SK-N-MC (cell line): Measurements from ENCODE around the gene PAX2.

Source experiments
- DNase-seq: peaks from one replicate; pipeline ENCODE4 v3.0.0-alpha.2; 2011; ENCODE audit warnings: low read depth, low spot score
- H3K27ac ChIP-seq: fragments of 200-600 bp; sonication (generic); 2 replicates; pipeline ENCODE4 v1.5.1; 2016; ENCODE audit warnings: mixed run types
- H3K36me3 ChIP-seq: fragments of 200-600 bp; sonication (generic); 2 replicates; pipeline ENCODE4 v1.6.1; 2017; ENCODE audit warnings: antibody characterized with exemption, low read length, mixed read lengths; ENCODE audit not compliant: insufficient read depth
- H3K4me3 ChIP-seq: fragments of 200-600 bp; sonication (generic); 2 replicates; pipeline ENCODE4 v1.5.1; 2016
- H3K9ac ChIP-seq: fragments of 200-600 bp; sonication (generic); 2 replicates; pipeline ENCODE4 v1.8.0; 2017; ENCODE audit warnings: mixed run types, mixed read lengths; ENCODE audit not compliant: insufficient read length
- H3K9me3 ChIP-seq: fragments of 200-600 bp; sonication (generic); 2 replicates; pipeline ENCODE4 v1.6.1; 2017; ENCODE audit warnings: low read depth, mild to moderate bottlenecking, antibody characterized with exemption, low read length, moderate library complexity, mixed read lengths
- EZH2 ChIP-seq: fragments of 200-600 bp; sonication (generic); IDR thresholded peaks from one replicate; pipeline ENCODE4 v1.6.1; 2017; ENCODE audit warnings: antibody characterized with exemption
- FOXP2 ChIP-seq: optimal IDR thresholded peaks from 2 replicates; pipeline ENCODE3; 2011; ENCODE audit warnings: mild to moderate bottlenecking, moderate library complexity; ENCODE audit not compliant: insufficient read depth; ENCODE audit errors: extremely low read length, control extremely low read depth
- POLR2AphosphoS5 ChIP-seq: IDR thresholded peaks from 2 replicates; pipeline ENCODE4 v1.6.1; 2012; ENCODE audit warnings: mild to moderate bottlenecking, low read depth, low read length, borderline replicate concordance

Gene PAX2

DNA sequence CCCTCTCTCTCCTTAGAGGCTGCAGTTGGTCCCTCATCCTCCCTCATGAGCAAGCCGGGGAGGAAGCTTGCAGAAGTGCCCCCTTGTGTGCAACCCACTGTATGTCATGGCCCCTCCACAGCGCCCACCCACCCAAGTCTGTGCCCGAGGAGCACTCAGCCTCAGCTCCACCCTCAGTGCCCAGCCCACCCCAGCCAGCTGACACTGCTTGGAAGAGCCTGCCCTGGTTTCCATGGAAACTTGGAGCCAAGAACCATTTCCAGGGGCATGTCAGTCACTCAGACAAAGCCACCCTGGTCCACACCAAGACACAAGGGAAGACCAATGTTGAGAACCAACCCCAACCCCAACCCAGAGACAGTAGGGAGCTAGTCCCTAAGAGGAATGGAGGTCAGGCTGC, 79.5 kb downstream of the PAX2 start:
- Histone ChIP-seq H3K9ac (no peak overlapping the region), H3K4me3 (no peak overlapping the region), H3K27ac (no peak overlapping the region), H3K36me3 (no peaks in the 10 kb centered on the region), H3K9me3 (no peaks in the 10 kb centered on the region)
- DNase-seq = no peak
- TF ChIP-seq POLR2AphosphoS5 (no peak), FOXP2 (no peak), EZH2 (no peak)

DNA sequence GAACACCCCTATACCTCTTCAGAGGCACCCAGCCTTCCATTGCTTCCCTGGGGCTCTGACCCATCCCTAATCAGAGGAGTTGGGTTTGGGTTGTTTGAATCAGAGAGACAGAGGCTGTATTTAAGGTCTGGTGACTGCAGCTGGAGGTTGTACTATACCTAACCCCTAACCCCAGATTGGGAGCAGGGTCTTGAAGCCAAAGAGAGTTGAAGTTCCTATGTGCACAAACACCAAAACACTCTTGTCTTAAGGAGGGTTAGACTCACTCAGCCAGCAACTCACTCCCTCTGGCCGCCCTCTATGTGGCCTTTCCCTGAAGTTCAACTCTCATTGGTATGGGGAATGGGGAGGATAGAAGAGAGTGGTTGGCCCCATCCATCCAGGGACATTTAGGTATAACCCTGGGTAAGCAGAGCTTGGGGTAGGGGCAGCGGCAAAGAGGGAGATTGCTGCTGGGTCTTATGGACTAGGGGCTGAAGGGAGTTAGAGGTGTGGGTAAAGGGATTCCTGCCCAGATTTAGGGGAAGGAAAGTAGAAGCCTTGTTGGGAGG, 80.0 kb downstream of the PAX2 start:
- Histone ChIP-seq H3K4me3 (no peak overlapping the region), H3K36me3 (no peaks in the 10 kb centered on the region), H3K9me3 (no peaks in the 10 kb centered on the region), H3K27ac (no peak overlapping the region), H3K9ac (no peak overlapping the region)
- DNase-seq = no peak
- TF ChIP-seq EZH2 = no peak
- TF ChIP-seq POLR2AphosphoS5 = no peak
- TF ChIP-seq FOXP2 = no peak

DNA sequence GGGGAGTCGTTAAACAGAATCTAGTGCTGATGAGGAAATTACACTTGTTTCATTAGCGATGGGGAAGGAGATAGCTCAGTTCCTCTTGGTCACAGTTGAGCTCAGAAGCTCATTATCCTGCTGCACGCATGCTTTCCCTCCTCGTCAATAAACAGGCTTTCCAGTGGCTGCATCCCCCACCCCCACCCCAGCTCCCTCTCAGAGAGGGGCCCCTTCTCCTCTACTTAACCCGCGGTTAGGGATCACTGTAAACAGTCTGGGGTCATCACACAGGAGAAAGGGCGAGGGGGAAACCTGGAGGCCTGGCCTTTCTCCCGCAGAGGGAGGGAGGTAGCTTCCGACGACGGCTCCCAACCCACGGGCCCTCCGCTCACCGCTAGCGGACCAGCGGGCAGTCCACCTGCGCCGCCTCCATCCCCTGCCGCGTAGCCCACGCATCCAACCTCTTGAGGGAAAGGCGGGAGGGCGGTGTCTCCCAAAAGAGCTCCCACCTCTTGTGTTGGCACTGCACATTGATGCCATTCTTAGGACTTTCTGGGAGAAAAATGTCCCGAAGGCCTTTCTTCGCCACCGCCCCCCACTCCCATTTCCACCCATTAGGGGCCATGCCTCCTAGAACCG, 80.8 kb downstream of the PAX2 start:
- Histone ChIP-seq H3K4me3 (no peak overlapping the region), H3K9me3 (no peaks in the 10 kb centered on the region), H3K36me3 (no peaks in the 10 kb centered on the region), H3K27ac (no peak overlapping the region), H3K9ac (no peak overlapping the region)
- no peak for DNase-seq
- TF ChIP-seq FOXP2 (no peak), POLR2AphosphoS5 (no peak), EZH2 (no peak)

DNA sequence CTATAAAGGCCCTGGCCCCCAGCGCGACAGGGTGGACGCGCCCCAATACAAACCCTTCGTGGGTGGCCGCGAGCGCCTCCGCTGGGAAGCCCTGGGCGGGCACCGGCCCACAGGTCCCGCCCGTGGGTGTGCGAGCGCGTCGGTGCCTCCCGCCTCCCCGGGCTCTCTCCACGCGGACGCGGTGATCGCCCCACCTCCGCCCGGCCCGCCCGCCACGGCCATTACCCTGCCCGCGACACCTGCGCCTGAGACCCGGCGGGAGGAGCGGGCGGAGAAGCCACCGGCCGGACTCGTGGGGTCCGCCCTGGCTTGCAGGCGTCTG, 81.2 kb downstream of the PAX2 start:
- H3K36me3 ChIP-seq = no peaks in the 10 kb centered on the region
- H3K9me3 ChIP-seq = no peaks in the 10 kb centered on the region
- TF ChIP-seq POLR2AphosphoS5 = no peak
- no peak for TF ChIP-seq FOXP2
- no peak for TF ChIP-seq EZH2
- H3K27ac ChIP-seq = no peak overlapping the region
- no peak overlapping the region for H3K9ac ChIP-seq
- no peak for DNase-seq
- no peak overlapping the region for H3K4me3 ChIP-seq

DNA sequence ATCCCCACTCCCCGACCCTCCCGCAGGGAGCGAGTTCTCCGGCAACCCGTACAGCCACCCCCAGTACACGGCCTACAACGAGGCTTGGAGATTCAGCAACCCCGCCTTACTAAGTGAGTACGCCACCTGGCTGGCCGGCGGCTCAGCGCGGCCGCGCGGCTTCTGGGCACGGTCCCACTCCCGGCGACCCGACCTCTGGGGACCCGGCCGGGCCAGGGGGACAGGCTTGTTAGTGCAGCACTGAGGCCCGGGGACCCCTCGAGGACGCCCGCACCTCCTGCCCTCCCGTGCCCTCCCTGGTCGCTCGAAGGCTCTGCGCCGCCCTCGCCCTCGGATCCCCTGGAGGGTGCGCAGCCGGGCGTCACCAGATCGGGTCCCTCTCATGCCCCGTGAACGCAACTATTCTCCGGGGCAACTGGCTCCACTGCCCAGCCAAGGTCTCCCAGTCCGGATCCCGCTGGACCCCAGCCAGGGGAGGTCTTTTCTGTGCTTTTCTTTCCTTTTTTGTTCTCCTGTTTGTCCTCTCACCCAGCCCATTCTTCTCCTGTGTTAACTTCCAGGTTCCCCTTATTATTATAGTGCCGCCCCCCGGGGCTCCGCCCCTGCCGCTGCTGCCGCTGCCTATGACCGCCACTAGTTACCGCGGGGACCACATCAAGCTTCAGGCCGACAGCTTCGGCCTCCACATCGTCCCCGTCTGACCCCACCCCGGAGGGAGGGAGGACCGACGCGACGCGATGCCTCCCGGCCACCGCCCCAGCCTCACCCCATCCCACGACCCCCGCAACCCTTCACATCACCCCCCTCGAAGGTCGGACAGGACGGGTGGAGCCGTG, 81.8 kb downstream of the PAX2 start:
- Histone ChIP-seq H3K9ac (no peak overlapping the region), H3K4me3 (0 out of 2 replicates have a peak overlapping the region, but pooled peaks have one; percentile 18), H3K9me3 (no peaks in the 10 kb centered on the region), H3K27ac (no peak overlapping the region), H3K36me3 (no peaks in the 10 kb centered on the region)
- no peak for TF ChIP-seq EZH2
- no peak for TF ChIP-seq FOXP2
- DNase-seq = no peak

DNA sequence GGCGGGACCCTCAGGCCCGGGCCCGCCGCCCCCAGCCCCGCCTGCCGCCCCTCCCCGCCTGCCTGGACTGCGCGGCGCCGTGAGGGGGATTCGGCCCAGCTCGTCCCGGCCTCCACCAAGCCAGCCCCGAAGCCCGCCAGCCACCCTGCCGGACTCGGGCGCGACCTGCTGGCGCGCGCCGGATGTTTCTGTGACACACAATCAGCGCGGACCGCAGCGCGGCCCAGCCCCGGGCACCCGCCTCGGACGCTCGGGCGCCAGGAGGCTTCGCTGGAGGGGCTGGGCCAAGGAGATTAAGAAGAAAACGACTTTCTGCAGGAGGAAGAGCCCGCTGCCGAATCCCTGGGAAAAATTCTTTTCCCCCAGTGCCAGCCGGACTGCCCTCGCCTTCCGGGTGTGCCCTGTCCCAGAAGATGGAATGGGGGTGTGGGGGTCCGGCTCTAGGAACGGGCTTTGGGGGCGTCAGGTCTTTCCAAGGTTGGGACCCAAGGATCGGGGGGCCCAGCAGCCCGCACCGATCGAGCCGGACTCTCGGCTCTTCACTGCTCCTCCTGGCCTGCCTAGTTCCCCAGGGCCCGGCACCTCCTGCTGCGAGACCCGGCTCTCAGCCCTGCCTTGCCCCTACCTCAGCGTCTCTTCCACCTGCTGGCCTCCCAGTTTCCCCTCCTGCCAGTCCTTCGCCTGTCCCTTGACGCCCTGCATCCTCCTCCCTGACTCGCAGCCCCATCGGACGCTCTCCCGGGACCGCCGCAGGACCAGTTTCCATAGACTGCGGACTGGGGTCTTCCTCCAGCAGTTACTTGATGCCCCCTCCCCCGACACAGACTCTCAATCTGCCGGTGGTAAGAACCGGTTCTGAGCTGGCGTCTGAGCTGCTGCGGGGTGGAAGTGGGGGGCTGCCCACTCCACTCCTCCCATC, 82.7 kb downstream of the PAX2 start:
- Histone ChIP-seq H3K9me3 (no peaks in the 10 kb centered on the region), H3K36me3 (no peaks in the 10 kb centered on the region), H3K9ac (no peak overlapping the region), H3K27ac (no peak overlapping the region), H3K4me3 (peak overlapping the region; percentile 51)
- no peak for TF ChIP-seq FOXP2
- no peak for TF ChIP-seq EZH2
- no peak for DNase-seq

DNA sequence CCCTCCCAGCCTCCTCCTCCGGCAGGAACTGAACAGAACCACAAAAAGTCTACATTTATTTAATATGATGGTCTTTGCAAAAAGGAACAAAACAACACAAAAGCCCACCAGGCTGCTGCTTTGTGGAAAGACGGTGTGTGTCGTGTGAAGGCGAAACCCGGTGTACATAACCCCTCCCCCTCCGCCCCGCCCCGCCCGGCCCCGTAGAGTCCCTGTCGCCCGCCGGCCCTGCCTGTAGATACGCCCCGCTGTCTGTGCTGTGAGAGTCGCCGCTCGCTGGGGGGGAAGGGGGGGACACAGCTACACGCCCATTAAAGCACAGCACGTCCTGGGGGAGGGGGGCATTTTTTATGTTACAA, 83.3 kb downstream of the PAX2 start:
- no peaks in the 10 kb centered on the region for H3K36me3 ChIP-seq
- H3K27ac ChIP-seq = no peak overlapping the region
- H3K9ac ChIP-seq = no peak overlapping the region
- no peaks in the 10 kb centered on the region for H3K9me3 ChIP-seq
- H3K4me3 ChIP-seq = peak overlapping the region; percentile 36
- TF ChIP-seq POLR2AphosphoS5 (no peak), FOXP2 (no peak), EZH2 (no peak)
- no peak for DNase-seq

DNA sequence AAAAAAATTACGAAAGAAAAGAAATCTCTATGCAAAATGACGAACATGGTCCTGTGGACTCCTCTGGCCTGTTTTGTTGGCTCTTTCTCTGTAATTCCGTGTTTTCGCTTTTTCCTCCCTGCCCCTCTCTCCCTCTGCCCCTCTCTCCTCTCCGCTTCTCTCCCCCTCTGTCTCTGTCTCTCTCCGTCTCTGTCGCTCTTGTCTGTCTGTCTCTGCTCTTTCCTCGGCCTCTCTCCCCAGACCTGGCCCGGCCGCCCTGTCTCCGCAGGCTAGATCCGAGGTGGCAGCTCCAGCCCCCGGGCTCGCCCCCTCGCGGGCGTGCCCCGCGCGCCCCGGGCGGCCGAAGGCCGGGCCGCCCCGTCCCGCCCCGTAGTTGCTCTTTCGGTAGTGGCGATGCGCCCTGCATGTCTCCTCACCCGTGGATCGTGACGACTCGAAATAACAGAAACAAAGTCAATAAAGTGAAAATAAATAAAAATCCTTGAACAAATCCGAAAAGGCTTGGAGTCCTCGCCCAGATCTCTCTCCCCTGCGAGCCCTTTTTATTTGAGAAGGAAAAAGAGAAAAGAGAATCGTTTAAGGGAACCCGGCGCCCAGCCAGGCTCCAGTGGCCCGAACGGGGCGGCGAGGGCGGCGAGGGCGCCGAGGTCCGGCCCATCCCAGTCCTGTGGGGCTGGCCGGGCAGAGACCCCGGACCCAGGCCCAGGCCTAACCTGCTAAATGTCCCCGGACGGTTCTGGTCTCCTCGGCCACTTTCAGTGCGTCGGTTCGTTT, 83.9 kb downstream of the PAX2 start:
- no peak for TF ChIP-seq EZH2
- TF ChIP-seq FOXP2 = no peak
- no peak for TF ChIP-seq POLR2AphosphoS5
- Histone ChIP-seq H3K9ac (no peak overlapping the region), H3K27ac (no peak overlapping the region), H3K4me3 (peak overlapping the region; percentile 36), H3K36me3 (no peaks in the 10 kb centered on the region), H3K9me3 (no peaks in the 10 kb centered on the region)
- no peak for DNase-seq
